T-helper 22 cell (primary cell): ENCODE results near the gene MAGI1.
"Not testable (repeated sequence)": the region's sequence is repeated elsewhere in the genome, so short reads cannot be mapped to it uniquely, and the experiment has no call there.

ENCODE experiments used
- DNase-seq: peaks from one replicate; pipeline ENCODE4 v3.0.0-alpha.2; 2020; ENCODE audit warnings: low read depth

The MAGI1 gene

DNA sequence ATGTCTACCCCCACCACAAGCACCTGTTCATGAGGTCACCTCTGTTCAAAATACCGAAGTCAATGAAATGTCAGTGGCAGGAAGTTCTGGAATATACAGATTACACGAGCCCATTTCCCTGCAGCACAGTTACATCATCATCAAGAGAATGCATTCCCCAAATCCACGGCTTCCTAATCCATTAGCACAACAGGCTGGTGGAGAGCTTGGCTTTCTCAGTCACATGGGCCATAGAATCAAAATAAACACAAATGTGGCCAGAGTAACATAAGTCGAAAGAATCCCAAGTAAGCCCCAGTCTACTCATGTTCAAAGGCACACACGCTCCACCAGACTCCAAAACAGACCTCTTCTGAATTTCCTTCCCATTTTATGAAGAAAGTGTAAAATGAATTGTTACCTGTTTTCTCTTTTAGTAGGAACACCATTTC, 419.3 kb downstream of the MAGI1 start:
- no peak for DNase-seq

DNA sequence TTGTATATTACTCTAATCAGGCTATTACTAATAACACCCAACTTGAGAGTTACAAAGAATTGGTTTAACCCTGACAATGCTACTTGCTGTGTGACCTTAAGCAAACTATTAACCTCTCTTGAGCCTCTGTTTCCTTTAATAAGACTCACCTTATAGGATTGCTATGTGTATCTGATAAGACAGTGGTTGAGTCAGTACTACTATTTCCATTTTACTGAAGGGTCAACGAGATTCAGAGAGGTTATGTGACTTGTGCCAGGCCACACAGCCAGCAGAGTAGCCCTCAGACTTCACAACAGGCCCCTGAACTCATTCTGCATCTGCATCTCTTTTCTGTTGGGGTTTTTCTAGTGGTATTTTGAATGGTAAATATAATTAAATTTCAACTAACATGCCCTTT, 420.1 kb downstream of the MAGI1 start:
- DNase-seq = no peak

GRCh38 chr3:65617787-65618186, 420.9 kb downstream of the MAGI1 start:
- DNase-seq = no peak

DNA sequence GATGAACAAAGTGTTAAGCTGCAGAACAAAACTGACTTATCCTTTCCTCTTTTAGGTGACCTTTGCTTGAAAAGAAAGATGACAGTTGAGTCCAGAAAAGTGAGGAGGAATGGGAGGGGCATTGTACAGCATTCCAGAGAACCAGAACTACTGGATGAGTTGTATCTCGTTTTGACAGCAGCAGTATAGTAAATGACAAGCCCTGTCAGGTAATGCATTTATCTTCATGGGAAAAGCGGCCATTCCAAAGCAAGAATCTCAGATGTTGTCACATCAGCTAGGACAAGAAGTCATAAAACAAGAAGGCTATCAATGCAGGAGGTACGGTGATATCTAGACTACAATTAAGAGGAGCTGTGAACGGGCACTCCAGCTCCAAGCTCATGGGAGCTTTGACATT, 421.5 kb downstream of the MAGI1 start:
- no peak for DNase-seq

DNA sequence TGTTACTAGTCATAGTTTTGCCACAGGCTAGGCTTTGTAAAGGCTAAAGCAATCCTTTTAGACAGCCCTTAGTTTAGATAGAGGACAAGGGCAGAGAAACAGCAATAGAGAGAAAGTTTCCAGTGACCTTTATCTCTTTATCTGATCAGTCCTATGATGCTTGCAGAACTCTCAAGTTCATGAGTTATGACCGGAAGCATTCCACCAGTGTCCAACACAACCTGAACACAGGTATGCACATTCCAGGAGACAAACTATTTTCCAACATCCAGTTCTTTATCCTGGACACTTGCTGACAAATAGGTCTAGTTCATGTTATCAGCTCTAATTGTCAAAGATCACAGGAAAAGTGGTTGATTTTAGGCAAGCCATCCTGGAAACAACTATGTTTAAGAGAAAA, 422.2 kb downstream of the MAGI1 start:
- no peak for DNase-seq

DNA sequence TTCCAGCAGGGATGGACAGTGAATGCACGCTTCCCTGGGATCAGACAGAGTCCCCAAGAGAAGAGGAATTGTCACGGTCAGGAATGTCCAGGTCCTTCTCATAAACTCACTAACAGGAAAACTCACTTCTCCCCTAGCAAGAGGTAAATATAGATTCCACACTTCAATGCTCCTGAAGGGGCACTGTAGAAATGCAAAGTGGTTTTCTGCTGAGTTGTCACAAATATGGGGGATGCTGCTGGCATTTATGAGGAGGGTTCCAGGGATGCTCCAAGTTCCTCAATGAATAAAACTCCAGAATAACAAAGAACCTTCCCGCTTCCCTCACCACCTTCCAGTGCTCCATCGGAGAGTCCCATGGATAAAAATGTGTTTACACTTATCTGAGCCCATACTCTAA, 423.4 kb downstream of the MAGI1 start:
- DNase-seq = no peak

DNA sequence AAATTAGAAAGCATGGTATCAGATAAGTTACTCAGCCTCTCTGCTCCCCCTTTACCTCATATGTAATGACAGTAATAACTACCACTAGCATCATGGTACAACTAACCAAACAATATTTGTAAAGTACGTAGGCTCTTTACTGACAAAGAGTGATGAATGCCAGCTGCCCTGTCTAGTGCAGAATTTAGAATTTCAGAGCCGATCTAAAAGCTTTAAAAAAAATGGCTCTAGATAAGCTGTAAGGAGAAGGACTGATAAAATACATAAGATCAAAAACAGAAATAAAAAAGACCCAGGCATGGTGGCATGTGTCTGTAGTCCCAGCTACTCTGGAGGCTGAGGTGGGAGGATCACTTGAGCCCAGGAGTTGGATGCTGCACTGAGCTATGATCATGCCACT, 424.1 kb downstream of the MAGI1 start:
- no peak for DNase-seq

GRCh38 chr3:65607965-65608460, 430.7 kb downstream of the MAGI1 start:
- DNase-seq = not testable (repeated sequence)

DNA sequence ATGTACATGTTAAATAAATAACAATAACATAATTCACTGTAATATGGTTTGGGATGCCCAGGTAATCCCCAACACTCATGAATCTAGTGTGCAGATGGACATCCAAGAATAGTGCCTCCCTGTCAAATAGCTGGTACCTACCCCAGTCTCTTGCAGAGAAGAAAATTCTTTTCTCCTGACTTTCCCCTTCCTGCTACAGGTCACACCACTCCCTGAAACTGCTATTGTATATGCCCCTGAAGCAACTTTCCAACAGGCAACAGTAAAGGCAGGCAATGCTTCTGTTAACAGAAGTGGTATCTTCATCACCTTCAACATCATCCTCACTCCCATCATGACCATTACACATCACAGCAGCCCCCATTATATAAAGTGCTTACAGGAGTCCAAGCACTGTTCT, 431.6 kb downstream of the MAGI1 start:
- no peak for DNase-seq

DNA sequence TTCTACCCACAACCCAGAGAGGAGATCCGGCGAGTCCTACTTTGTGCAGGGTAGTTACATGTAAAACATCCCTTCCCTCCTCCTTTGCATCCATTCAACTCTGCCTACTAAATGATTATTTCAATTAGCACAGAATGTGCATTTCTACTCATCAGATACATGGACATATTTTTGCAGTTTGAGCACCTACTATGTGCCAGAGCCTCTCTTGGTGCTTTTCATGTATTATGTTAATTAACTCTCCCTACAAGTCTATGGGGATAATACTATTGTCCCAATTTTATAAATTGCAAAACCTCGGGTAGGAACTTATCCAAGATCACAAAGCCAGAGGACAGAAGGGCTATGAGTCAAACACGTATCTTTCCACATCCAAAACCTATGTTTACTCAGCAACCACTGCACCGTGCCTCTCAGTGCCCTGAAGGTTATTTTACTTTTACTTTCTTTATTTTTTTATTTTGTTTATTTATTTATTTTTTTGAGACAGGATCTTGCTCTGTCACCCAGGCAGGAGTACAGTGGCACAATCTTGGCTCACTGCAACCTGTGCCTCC, 432.8 kb downstream of the MAGI1 start:
- no peak for DNase-seq

GRCh38 chr3:65604863-65605526, 433.7 kb downstream of the MAGI1 start:
- DNase-seq = no peak

- no peak for DNase-seq
Measured at GRCh38 chr3:65603631-65604030, 435.1 kb downstream of the MAGI1 start.

- no peak for DNase-seq
Measured at GRCh38 chr3:65600888-65601287, 437.8 kb downstream of the MAGI1 start.

DNA sequence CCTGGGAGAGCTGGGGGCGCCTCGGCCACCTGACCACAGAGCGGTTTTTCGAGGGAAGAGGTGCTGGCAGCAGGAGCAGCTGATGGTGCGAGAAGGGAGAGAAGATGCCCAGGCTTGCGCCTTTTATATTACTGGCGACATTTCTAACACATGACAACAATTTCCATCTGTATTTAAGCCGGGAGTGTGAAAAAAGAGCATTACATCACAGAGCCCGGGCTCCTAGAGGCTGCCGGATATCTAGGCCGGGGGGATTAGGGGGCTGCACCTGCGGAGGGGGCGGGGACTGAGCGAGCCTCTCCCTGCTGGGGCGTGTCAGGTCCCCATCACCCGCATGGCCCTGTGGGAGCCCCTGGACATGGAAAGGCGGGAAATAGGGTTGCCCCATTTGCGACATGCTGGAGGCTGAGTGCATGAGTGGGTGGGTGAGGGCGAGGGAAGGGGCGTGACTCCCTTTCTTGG, 440.7 kb downstream of the MAGI1 start:
- no peak for DNase-seq

DNA sequence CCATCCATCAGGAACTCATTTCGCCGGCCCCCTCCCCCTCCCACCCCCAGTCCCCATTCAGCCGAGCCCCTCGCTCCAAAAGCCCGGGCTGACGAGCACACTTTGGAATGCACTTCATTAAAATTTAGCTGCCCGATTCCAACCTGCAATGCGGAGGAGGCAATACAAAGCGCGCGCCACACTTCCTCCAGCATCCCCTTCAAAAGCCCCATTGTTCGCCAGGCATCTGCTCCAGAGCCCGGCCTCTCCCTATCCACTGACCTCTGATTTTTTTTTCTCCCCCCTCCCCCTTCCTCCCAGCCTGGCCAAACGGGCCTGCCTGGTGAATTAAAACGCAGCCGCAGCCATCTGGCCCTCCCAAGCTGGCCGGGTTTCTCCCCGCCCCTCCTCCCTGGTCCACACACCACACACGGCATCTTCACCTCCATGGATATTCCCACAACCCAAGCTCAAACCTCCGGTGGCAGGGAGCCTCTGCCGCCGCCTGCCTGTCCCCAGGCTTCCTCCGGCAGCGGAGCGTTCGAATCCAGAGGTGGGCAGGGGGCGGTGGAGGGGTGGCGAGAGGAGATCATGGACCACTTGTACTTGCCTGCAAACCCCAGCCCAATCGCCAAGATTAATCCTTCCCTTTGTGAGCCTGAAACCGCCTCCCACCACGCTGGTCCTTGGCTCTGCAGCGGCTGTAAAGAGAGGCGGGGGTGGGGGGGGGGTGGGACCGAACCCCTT, 441.3 kb downstream of the MAGI1 start:
- DNase-seq = no peak

- DNase-seq = no peak
Measured at GRCh38 chr3:65596571-65597225, 442.0 kb downstream of the MAGI1 start.

DNA sequence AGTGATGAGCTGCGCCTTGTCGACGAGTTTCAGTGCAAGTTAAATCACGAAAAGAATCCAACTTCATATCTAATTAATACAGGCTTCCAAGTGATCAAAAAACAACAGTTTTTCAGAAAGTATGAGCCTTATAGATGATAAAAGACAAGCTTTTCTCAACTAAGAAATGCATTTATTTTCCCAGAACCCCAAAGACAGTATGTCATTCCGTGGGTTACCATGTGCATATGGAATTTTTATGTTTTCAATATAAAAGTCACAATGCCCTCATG, 442.8 kb downstream of the MAGI1 start:
- no peak for DNase-seq

GRCh38 chr3:65595222-65596028, 443.3 kb downstream of the MAGI1 start:
- DNase-seq = no peak

DNA sequence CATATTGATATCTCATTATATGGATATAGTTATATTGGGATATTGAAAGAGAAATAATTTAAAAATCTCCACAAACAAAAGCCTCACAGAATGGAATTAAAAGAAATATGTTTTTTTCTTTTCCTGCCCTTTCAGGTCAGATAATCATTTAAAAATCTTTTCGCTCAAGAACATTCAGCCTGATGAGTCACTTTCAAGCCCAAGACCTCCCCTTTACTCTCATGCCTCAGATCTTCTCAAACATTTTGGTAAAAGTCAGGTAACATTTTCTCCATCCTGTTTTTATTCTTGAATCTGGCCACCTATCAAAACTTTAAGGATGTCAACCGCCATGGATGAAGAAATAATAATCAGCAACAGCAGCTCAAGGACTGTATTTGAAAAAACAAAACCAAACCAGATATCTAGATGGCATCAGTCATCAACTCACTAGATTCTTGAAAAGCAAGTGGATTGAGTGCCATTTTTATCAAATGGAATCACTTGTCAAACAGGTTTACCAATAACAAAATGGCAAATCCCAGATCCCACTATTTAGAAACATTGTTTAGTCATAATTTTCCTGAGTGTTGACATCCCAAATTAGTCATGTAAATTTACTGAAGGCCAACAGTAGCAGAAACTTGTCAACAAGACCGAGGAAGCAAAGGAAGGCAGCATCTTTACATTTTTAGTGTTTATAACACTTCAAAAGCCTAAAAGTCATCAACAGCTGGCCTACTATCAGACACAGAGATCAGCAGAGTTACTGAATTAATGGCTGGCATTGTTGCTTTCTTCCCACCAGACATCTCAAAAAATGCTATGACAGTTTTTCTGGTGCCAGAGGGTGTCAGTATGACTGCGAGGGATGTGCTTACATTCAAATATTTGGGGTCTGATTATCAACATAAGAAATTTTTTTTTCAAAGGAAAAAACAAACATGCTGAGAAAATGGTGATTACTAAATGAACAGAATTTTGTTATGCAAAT, 444.7 kb downstream of the MAGI1 start:
- DNase-seq = no peak

- no peak for DNase-seq
Measured at GRCh38 chr3:65591313-65591712, 447.4 kb downstream of the MAGI1 start.

GRCh38 chr3:65588884-65589283, 449.8 kb downstream of the MAGI1 start:
- DNase-seq = no peak
